GM13976 (cell line): Measurements from ENCODE around the gene LSS.
"Not testable (repeated sequence)": the region's sequence is repeated elsewhere in the genome, so short reads cannot be mapped to it uniquely, and the experiment has no call there.

ENCODE experiments used
- DNase-seq: peaks from one replicate; pipeline ENCODE4 v3.0.0; 2012; ENCODE audit warnings: low spot score
- in situ Hi-C: fragments of 300-500 bp; cut with MboI; formaldehyde crosslinking; loops from one replicate; pipeline ENCODE4 v1.12.0; 2022; ENCODE audit warnings: low sequenced_read_pairs, mixed read lengths, inconsistent platforms; ENCODE audit not compliant: unreplicated experiment
- TF ChIP-seq, protein P1 (sequence below): IDR thresholded peaks from 2 replicates; pipeline ENCODE4 v1.5.1; 2012; ENCODE audit warnings: borderline replicate concordance, mild to moderate bottlenecking; ENCODE audit not compliant: insufficient read depth; ENCODE audit errors: extremely low read depth, missing control alignments, control extremely low read depth

The LSS gene

DNA sequence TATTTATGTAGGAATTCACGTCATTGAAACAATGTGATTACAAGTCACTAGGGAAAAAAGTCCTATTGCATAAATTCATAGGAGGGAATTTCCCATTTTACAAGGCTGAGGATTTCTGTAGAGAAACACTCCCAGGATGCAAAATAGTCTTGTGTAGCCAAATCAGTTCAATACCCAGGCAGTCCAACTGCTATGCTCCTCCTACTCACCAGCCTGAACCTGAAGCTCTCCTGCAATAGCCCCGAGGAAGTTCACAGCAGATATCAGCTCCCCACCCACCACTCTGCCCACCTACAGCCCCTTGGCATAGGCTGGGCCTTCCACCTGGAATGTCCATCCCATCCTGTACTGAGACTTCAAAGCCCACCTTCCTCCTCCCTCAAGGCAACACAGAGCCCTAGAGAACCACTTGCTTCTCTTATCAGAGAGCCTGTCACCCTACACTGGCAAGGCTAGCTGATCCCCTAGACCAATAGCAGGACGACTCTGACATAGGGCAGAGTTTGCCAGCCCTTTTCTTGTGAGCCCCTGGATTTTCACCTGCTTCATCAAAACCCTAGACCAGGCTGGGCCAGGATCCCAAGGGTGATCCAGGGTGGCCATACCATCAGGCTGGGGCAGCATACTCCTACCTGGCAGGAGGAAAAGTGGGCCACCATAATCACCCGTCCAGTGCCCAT is 1.5 kb downstream of the LSS start:
- peak; percentile 47 for DNase-seq
- in situ Hi-C loops = no loop called here

DNA sequence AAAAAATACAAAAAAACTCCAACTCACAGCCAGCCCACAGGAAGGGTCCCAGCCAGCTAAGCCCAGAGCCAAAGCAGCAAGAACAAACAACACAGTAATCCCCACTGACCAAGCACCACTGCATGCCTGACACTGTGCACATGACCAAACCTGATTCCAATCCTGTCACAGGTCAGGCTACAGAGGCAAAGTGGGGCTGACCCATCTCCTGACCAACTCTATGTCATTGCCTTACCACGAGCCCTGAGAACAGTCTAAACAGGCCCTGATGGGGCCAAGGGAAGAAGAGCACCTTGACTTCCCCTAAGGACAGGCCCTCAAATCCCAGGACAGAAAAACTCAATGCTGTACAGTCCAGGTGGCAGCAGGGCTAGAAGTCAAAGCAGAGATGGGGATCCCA is 2.4 kb downstream of the LSS start:
- TF ChIP-seq, protein P1, sequence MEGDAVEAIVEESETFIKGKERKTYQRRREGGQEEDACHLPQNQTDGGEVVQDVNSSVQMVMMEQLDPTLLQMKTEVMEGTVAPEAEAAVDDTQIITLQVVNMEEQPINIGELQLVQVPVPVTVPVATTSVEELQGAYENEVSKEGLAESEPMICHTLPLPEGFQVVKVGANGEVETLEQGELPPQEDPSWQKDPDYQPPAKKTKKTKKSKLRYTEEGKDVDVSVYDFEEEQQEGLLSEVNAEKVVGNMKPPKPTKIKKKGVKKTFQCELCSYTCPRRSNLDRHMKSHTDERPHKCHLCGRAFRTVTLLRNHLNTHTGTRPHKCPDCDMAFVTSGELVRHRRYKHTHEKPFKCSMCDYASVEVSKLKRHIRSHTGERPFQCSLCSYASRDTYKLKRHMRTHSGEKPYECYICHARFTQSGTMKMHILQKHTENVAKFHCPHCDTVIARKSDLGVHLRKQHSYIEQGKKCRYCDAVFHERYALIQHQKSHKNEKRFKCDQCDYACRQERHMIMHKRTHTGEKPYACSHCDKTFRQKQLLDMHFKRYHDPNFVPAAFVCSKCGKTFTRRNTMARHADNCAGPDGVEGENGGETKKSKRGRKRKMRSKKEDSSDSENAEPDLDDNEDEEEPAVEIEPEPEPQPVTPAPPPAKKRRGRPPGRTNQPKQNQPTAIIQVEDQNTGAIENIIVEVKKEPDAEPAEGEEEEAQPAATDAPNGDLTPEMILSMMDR = no peak
- in situ Hi-C loops = no loop called here

More for the DNA sequence above, 1.5 kb downstream of the LSS start:
- TF ChIP-seq, protein P1 = no peak

DNA sequence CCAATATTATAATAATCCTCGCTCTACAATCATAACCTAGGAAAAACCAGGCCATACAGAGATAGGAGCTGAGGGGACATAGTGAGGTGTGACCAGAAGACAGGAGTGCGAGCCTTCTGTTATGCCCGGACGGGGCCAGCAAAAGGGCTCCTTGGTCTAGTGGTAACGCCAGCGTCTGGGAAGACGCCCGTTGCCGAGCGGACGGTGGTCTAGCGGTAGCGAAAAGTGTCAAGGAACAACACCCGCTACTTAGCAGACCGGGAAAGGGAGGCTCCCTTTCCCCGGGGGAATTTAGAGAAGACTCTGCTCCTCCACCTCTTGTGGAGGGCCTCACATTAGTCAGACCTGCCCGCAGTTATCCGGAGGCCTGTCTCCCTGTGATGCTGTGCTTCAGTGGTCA is 4.9 kb downstream of the LSS start:
- DNase-seq, in situ Hi-C loops: not testable (repeated sequence)

More for the DNA sequence above, 2.4 kb downstream of the LSS start:
- DNase-seq = no peak

DNA sequence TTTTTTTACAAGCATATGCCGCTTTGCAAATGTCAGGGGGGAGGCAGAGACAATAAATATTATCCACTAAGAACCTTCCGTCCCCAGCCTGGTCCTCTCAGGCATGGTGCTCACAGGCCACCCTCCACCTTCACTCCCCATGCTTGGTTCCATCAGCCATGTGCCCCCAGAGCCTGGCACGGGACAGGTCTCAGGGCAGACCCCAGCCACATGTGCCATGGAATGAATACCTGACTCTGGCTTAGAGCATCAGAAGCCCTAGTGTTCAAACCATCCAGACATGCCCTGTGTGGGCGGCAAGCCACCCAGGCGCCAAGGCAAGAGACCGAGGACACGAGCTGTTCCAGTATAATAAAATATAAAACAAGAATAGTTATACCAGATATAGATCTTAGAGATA is 5.4 kb downstream of the LSS start:
- in situ Hi-C loops = no loop called here
- TF ChIP-seq, protein P1 = no peak
- DNase-seq = no peak

DNA sequence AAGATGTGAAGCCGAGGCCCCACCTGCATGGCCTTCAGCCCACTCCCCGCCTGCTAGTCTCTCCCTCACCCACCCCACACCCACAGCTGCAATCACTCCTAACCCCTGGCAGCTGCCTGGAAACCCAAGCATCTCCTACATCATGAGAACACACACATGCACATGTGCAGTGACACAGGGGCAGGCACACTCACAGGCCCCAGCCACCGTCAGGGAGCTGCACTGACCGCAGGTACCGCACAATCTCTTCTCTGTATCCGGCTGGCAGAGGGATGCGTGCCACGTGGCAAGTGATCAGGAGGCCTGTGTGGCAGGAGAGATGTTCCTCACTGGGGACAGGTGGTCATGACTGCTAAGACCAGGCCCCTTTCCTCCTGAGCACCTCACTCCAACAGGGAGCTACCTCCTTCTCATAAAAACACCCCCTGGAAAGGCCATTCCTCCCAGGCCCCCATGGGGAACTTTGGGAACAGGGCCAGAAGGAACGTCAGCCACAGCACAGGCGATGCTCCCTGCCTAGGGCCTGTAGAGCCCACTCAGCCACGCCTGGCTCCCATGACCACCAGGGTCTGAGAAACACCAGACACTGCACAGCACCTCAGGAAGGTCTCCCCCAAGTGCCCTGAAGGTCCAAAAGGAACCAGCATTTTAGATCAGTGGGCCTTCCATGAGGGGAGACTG is 6.0 kb downstream of the LSS start:
- no peak for DNase-seq
- in situ Hi-C loops = no loop called here
- TF ChIP-seq, protein P1 = no peak

DNA sequence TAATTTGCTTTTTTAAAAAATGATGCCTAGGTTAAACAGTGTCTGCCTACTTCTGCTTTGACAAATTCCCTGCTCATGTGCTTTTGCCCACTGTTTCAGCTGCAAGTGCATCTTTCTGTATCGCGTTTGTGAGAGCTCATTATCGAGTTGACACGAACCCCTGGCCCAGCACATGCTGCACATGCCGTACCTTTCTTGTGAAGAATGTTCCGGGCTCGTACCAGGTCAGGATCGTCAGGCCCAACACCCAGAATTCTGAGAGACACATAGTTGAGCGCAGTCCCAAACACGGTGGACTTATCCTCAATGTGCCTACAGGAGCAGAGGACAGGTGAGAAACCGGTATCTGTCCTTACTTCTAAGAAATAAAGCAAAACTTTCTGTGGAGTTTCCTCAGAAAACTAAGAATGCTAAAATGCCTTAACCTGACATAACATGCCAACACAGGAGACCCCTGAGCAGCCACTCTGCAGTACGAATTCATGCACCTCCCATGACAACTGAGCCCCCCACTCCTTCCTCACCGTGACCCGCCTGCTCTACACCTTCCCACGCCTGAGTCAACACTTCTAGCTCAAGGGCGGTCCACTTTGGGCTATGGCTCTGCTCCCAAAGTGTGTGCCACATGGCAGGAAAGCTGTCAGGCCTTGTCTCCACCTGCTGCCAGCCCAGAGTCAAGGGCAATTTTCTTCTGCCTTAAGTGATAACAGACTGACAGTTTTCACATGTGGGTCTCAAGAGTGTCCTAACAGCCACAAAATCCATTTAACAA is 6.7 kb downstream of the LSS start:
- no peak for DNase-seq
- in situ Hi-C loops = no loop called here
- TF ChIP-seq, protein P1 = no peak

DNA sequence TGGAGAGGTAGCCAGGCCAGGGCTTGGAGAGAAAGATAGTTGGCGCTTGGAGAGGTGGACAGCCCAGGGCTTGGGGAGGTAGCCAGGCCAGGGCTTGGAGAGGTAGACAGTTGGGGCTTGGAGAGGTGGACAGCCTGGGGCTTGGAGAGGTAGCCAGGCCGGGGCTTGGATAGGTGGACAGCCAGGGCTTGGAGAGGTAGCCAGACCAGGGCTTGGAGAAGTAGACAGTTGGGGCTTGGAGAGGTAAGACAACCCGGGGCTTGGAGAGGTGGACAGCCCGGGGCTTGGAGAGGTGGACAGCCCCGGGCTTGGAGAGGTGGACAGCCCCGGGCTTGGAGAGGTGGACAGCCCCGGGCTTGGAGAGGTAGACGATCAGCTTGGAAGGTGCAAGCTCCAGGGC is 7.7 kb downstream of the LSS start:
- in situ Hi-C loops = no loop called here
- no peak for DNase-seq
- TF ChIP-seq, protein P1 = no peak
